ENCODE data around the gene C18orf63. TPM values are rescaled to one million over a fixed set of nuclear protein-coding genes. Genes with fewer than 3 reads are reported as not detected.

C18orf63 gene
- total and polyA plus RNA-seq, 2 experiments from 2014 or later: not detected

GRCh38 chr18:74331404-74331803 is 15.8 kb downstream of the C18orf63 start:
- ATAC-seq (peak; percentile 62), DNase-seq (ENCODE audit: low spot score) (peak; percentile 38)
- H3K27ac Mint-ChIP-seq: no peak overlapping the region
- Histone ChIP-seq H4K20me1 (replicated peaks; ENCODE audit: insufficient read depth) (no peaks in the 10 kb centered on the region), H3K4me3 (no peak overlapping the region), H3K79me2 (replicated peaks; ENCODE audit: insufficient read depth) (no peaks in the 10 kb centered on the region), H3F3A (replicated peaks; ENCODE audit: low read depth) (no peaks in the 10 kb centered on the region), H3K27ac (ENCODE audit: low read depth) (no peak overlapping the region), H3K36me3 (ENCODE audit: insufficient read depth) (no peaks in the 10 kb centered on the region), H3K9me2 (ENCODE audit: insufficient read depth) (0 out of 2 replicates have a peak, but pooled peaks cover 5% of the 10 kb centered on the region), H3K27me3 (ENCODE audit: insufficient read depth) (no peaks in the 10 kb centered on the region), H3K4me1 (ENCODE audit: insufficient read depth) (no peaks in the 10 kb centered on the region), H2AFZ (no peak overlapping the region), H3K4me2 (no peak overlapping the region)
- peaks cover 1% of the 10 kb centered on the region for H3K27me3 Mint-ChIP-seq (ENCODE audit: insufficient read depth, low read depth, poor library complexity)
- H3K4me3 Mint-ChIP-seq: no peak overlapping the region
- H3K9me3 Mint-ChIP-seq: no peaks in the 10 kb centered on the region
- peaks cover 12% of the 10 kb centered on the region; the same call in 2 of the 3 replicates for H3K4me1 Mint-ChIP-seq
- no peaks in the 10 kb centered on the region for H3K36me3 Mint-ChIP-seq (ENCODE audit: low read depth)
- TF ChIP-seq STAT1 (IDR thresholded peaks at IDR 0.05; ENCODE audit: unreplicated experiment) (no peak), ZNF462 (CRISPR knock-in tag; IDR thresholded peaks at IDR 0.05) (no peak), POLR2AphosphoS5 (IDR thresholded peaks at IDR 0.05; ENCODE audit: low read depth) (no peak)
- TF ChIP-seq, protein P1, sequence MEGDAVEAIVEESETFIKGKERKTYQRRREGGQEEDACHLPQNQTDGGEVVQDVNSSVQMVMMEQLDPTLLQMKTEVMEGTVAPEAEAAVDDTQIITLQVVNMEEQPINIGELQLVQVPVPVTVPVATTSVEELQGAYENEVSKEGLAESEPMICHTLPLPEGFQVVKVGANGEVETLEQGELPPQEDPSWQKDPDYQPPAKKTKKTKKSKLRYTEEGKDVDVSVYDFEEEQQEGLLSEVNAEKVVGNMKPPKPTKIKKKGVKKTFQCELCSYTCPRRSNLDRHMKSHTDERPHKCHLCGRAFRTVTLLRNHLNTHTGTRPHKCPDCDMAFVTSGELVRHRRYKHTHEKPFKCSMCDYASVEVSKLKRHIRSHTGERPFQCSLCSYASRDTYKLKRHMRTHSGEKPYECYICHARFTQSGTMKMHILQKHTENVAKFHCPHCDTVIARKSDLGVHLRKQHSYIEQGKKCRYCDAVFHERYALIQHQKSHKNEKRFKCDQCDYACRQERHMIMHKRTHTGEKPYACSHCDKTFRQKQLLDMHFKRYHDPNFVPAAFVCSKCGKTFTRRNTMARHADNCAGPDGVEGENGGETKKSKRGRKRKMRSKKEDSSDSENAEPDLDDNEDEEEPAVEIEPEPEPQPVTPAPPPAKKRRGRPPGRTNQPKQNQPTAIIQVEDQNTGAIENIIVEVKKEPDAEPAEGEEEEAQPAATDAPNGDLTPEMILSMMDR (conservative IDR thresholded peaks at IDR 0.05; ENCODE audit: low read depth in 2 of 2): peak; percentile 44 to 70

GRCh38 chr18:74333091-74333490 is 17.5 kb downstream of the C18orf63 start:
- no peaks in the 10 kb centered on the region for H3K27me3 ChIP-seq (ENCODE audit: insufficient read depth)
- 0 out of 2 replicates have a peak, but pooled peaks cover under 1% of the 10 kb centered on the region for H3K9me2 ChIP-seq (ENCODE audit: insufficient read depth)
- no peaks in the 10 kb centered on the region for H3K79me2 ChIP-seq (replicated peaks; ENCODE audit: insufficient read depth)
- H3K4me1 Mint-ChIP-seq: peaks cover 14% of the 10 kb centered on the region; the same call in 2 of the 3 replicates
- no peaks in the 10 kb centered on the region for H3K36me3 ChIP-seq (ENCODE audit: insufficient read depth)
- ATAC-seq (no peak), DNase-seq (ENCODE audit: low spot score) (no peak)
- peaks cover 1% of the 10 kb centered on the region for H3K27me3 Mint-ChIP-seq (ENCODE audit: insufficient read depth, low read depth, poor library complexity)
- no peak overlapping the region for H3K4me3 Mint-ChIP-seq
- H2AFZ ChIP-seq: no peak overlapping the region
- H4K20me1 ChIP-seq (replicated peaks; ENCODE audit: insufficient read depth): no peaks in the 10 kb centered on the region
- no peaks in the 10 kb centered on the region for H3F3A ChIP-seq (replicated peaks; ENCODE audit: low read depth)
- H3K4me3 ChIP-seq: no peak overlapping the region
- no peaks in the 10 kb centered on the region for H3K36me3 Mint-ChIP-seq (ENCODE audit: low read depth)
- TF ChIP-seq ZNF114 (CRISPR knock-in tag; IDR thresholded peaks at IDR 0.05) (no peak), EZH2phosphoT487 (IDR thresholded peaks at IDR 0.05; ENCODE audit: unreplicated experiment) (no peak)
- H3K27ac ChIP-seq (ENCODE audit: low read depth): no peak overlapping the region
- no peak overlapping the region for H3K27ac Mint-ChIP-seq
- H3K4me1 ChIP-seq (ENCODE audit: insufficient read depth): no peaks in the 10 kb centered on the region
- H3K9me3 Mint-ChIP-seq: no peaks in the 10 kb centered on the region
- H3K4me2 ChIP-seq: no peak overlapping the region
